GM19238 (cell line): ENCODE data around the gene CST9L.

Source experiments
- DNase-seq: peaks from one replicate; pipeline ENCODE4 v3.0.0; 2011; ENCODE audit warnings: low spot score; ENCODE audit not compliant: insufficient read length

CST9L gene

GRCh38 chr20:23547613-23548012 is 20.7 kb downstream of the CST9L start:
- DNase-seq, result no peak

GRCh38 chr20:23546435-23547144 is 21.7 kb downstream of the CST9L start:
- no peak for DNase-seq

- DNase-seq, result no peak
Measured at GRCh38 chr20:23544133-23544532, 24.2 kb downstream of the CST9L start.

GRCh38 chr20:23542801-23543200 is 25.5 kb downstream of the CST9L start:
- no peak for DNase-seq

- no peak for DNase-seq
Measured at GRCh38 chr20:23541776-23542175, 26.5 kb downstream of the CST9L start.

- DNase-seq, result no peak
Measured at GRCh38 chr20:23541330-23541729, 27.0 kb downstream of the CST9L start.

- DNase-seq, result no peak
Measured at GRCh38 chr20:23540624-23541023, 27.7 kb downstream of the CST9L start.

- no peak for DNase-seq
Measured at GRCh38 chr20:23537030-23537429, 31.3 kb downstream of the CST9L start.

GRCh38 chr20:23536328-23536974 is 31.8 kb downstream of the CST9L start:
- DNase-seq, result no peak

- DNase-seq, result no peak
Measured at GRCh38 chr20:23534801-23535593, 33.3 kb downstream of the CST9L start.

- no peak for DNase-seq
Measured at GRCh38 chr20:23533161-23533560, 35.1 kb downstream of the CST9L start.

- no peak for DNase-seq
Measured at GRCh38 chr20:23532533-23532932, 35.8 kb downstream of the CST9L start.

- no peak for DNase-seq
Measured at GRCh38 chr20:23530937-23531567, 37.2 kb downstream of the CST9L start.

GRCh38 chr20:23528867-23529431 is 39.3 kb downstream of the CST9L start:
- no peak for DNase-seq

GRCh38 chr20:23526850-23527249 is 41.4 kb downstream of the CST9L start:
- no peak for DNase-seq

GRCh38 chr20:23524146-23524545 is 44.1 kb downstream of the CST9L start:
- no peak for DNase-seq

GRCh38 chr20:23520185-23520584 is 48.1 kb downstream of the CST9L start:
- DNase-seq, result no peak

GRCh38 chr20:23519556-23519955 is 48.7 kb downstream of the CST9L start:
- DNase-seq, result no peak

- DNase-seq, result no peak
Measured at GRCh38 chr20:23517719-23518118, 50.6 kb downstream of the CST9L start.

- DNase-seq, result no peak
Measured at GRCh38 chr20:23515250-23515939, 52.9 kb downstream of the CST9L start.

GRCh38 chr20:23514848-23515247 is 53.4 kb downstream of the CST9L start:
- no peak for DNase-seq
